A549 (cell line): ENCODE measurements around the gene THAP4. TPM values are rescaled to one million over a fixed set of nuclear protein-coding genes. Genes with fewer than 3 reads are reported as not detected.
A peak's percentile ranks its signal among the peaks of the same experiment; 100 is the strongest.

Experiments
- ATAC-seq, 2 experiments: fragments of 200-7000 bp in 1 of 2; fragments of >200 bp in 1 of 2; cut with Nextera tagmentation in 1 of 2; cut with Tn5 transposase in 1 of 2; 3 replicates each; pipeline versions ENCODE4 v1.8.0 to v1.9.1; 2018 to 2020; ENCODE audit warnings: mild to moderate bottlenecking in 1 of 2, moderate library complexity in 1 of 2
- CTCF ChIA-PET: fragments of 300-600 bp; sonication (Branson Sonifier 250); formaldehyde crosslinking; extraction: SDS; loops from one replicate; lab custom pipeline; 2021; ENCODE audit warnings: antibody characterized with exemption, inconsistent platforms; lab: Yijun Ruan, JAX
- POLR2A ChIA-PET: fragments of 350-600 bp; formaldehyde crosslinking; extraction: SDS; loops from one replicate; lab custom pipeline; 2021; ENCODE audit warnings: antibody characterized with exemption, inconsistent platforms; lab: Yijun Ruan, JAX
- DNase-seq, 2 experiments: peaks; one replicate each; pipeline versions ENCODE4 v3.0.0 to v3.0.0-alpha.2; 2011 to 2016; ENCODE audit warnings: low read depth in 1 of 2, low spot score in 1 of 2
- FAIRE-seq: peaks from 2 replicates; lab custom pipeline; 2011; peaks lifted over from hg19 to GRCh38; lab: Jason Lieb, UNC
- H3K27ac ChIP-seq, 2 experiments: fragments of >200 bp; sonication (Bioruptor Twin); formaldehyde crosslinking; 3 replicates each; pipeline ENCODE4 v1.5.1; 2016 to 2017
- H3K4me1 ChIP-seq: fragments of >200 bp; sonication (Bioruptor Twin); formaldehyde crosslinking; 3 replicates; pipeline ENCODE4 v1.6.1; 2016
- H3K4me2 ChIP-seq: fragments of >200 bp; sonication (Bioruptor Twin); formaldehyde crosslinking; 3 replicates; pipeline ENCODE4 v1.6.1; 2016
- H3K4me3 ChIP-seq: fragments of >200 bp; sonication (Bioruptor Twin); formaldehyde crosslinking; 3 replicates; pipeline ENCODE4 v1.5.1; 2016
- H3K9me3 ChIP-seq: fragments of >200 bp; sonication (Bioruptor Twin); formaldehyde crosslinking; 3 replicates; pipeline ENCODE4 v1.6.1; 2016
- BCL3 ChIP-seq: fragments of >200 bp; sonication (Bioruptor Twin); formaldehyde crosslinking; IDR thresholded peaks from 3 replicates; pipeline ENCODE4 v1.6.1; 2016
- BHLHE40 ChIP-seq: IDR thresholded peaks from 2 replicates; pipeline ENCODE4 v1.6.1; 2012; ENCODE audit warnings: low read depth, low read length, inconsistent platforms
- CEBPB ChIP-seq, 2 experiments: fragments of >200 bp in 1 of 2; sonication (Bioruptor Twin) in 1 of 2; formaldehyde crosslinking in 1 of 2; IDR thresholded peaks; 2 replicates each; pipeline ENCODE4 v1.6.1; 2012 to 2016
- E2F6 ChIP-seq: IDR thresholded peaks from 2 replicates; pipeline ENCODE4 v1.6.1; 2012; ENCODE audit warnings: low read depth, borderline replicate concordance
- EHF ChIP-seq: fragments of 250-450 bp; sonication (Bioruptor Pico); IDR thresholded peaks from 2 replicates; pipeline ENCODE4 v1.5.0; 2020; ENCODE audit warnings: mild to moderate bottlenecking
- ELK1 ChIP-seq: fragments of 150-350 bp; IDR thresholded peaks from 2 replicates; pipeline ENCODE4 v1.6.1; 2014; ENCODE audit warnings: low read depth, mild to moderate bottlenecking, low read length
- EP300 ChIP-seq, 2 experiments: fragments of >200 bp; sonication (Bioruptor Twin); formaldehyde crosslinking; IDR thresholded peaks; 2 replicates in 1 of 2; 3 replicates in 1 of 2; pipeline ENCODE4 v1.6.1; 2016 to 2017
- FOSL2 ChIP-seq, 2 experiments: fragments of 450-650 bp in 1 of 2; fragments of >200 bp in 1 of 2; sonication (Bioruptor Twin) in 1 of 2; formaldehyde crosslinking; IDR thresholded peaks; 2 replicates each; pipeline versions ENCODE4 v1.5.0 to v1.6.1; 2016 to 2020; ENCODE audit warnings: mild to moderate bottlenecking in 1 of 2, moderate library complexity in 1 of 2
- GATA3 ChIP-seq: IDR thresholded peaks from 2 replicates; pipeline ENCODE4 v1.6.1; 2012; ENCODE audit warnings: borderline replicate concordance
- HMGXB4 ChIP-seq: fragments of 250-450 bp; sonication (Bioruptor Pico); IDR thresholded peaks from 2 replicates; pipeline ENCODE4 v1.5.0; 2021; ENCODE audit warnings: mild to moderate bottlenecking, moderate library complexity, borderline replicate concordance
- HOXA7 ChIP-seq: fragments of 250-450 bp; sonication (Bioruptor Pico); IDR thresholded peaks from 2 replicates; pipeline ENCODE4 v1.5.0; 2020; ENCODE audit warnings: mild to moderate bottlenecking, moderate library complexity
- JUNB ChIP-seq: fragments of >200 bp; sonication (Bioruptor Twin); formaldehyde crosslinking; IDR thresholded peaks from 2 replicates; pipeline ENCODE4 v1.6.1; 2016
- KDM1A ChIP-seq: fragments of 200-600 bp; sonication (generic); IDR thresholded peaks from 2 replicates; pipeline ENCODE4 v1.6.1; 2016; ENCODE audit warnings: low read depth, mild to moderate bottlenecking
- MAFK ChIP-seq: fragments of 450-650 bp; IDR thresholded peaks from 2 replicates; pipeline ENCODE4 v1.6.1; 2014; ENCODE audit not compliant: partially characterized antibody
- NFE2L2 ChIP-seq: fragments of 150-350 bp; conservative IDR thresholded peaks from 2 replicates; pipeline ENCODE4 v1.6.1; 2014; ENCODE audit warnings: low read length
- NR3C1 ChIP-seq: fragments of >200 bp; sonication (Bioruptor Twin); formaldehyde crosslinking; IDR thresholded peaks from 3 replicates; pipeline ENCODE4 v1.6.1; 2017
- PBX3 ChIP-seq: IDR thresholded peaks from 2 replicates; pipeline ENCODE4 v1.6.1; 2012
- RAD21 ChIP-seq, 2 experiments: fragments of >200 bp in 1 of 2; sonication (Bioruptor Twin) in 1 of 2; formaldehyde crosslinking in 1 of 2; IDR thresholded peaks in 1 of 2; conservative IDR thresholded peaks in 1 of 2; 2 replicates in 1 of 2; 3 replicates in 1 of 2; pipeline ENCODE4 v1.6.1; 2012 to 2018; ENCODE audit warnings: inconsistent platforms in 1 of 2
- RCOR1 ChIP-seq: fragments of 150-350 bp; IDR thresholded peaks from 2 replicates; pipeline ENCODE4 v1.6.1; 2014; ENCODE audit warnings: antibody characterized with exemption, low read length, low read depth
- REST ChIP-seq: fragments of 200-600 bp; sonication (generic); IDR thresholded peaks from 2 replicates; pipeline ENCODE4 v1.6.1; 2016; ENCODE audit warnings: antibody characterized with exemption, mild to moderate bottlenecking, moderate library complexity
- RFX5 ChIP-seq: fragments of 450-650 bp; IDR thresholded peaks from 2 replicates; pipeline ENCODE4 v1.7.1; 2014; ENCODE audit warnings: antibody characterized with exemption, mild to moderate bottlenecking, moderate library complexity
- SMC3 ChIP-seq: fragments of >200 bp; sonication (Bioruptor Twin); formaldehyde crosslinking; IDR thresholded peaks from 3 replicates; pipeline ENCODE4 v1.6.1; 2018; ENCODE audit warnings: inconsistent platforms
- TFCP2L1 ChIP-seq: fragments of 250-450 bp; sonication (Bioruptor Pico); IDR thresholded peaks from 2 replicates; pipeline ENCODE4 v1.5.0; 2021; ENCODE audit warnings: mild to moderate bottlenecking
- TP53 ChIP-seq: fragments of 250-450 bp; sonication (Bioruptor Pico); IDR thresholded peaks from 2 replicates; pipeline ENCODE4 v1.5.0; 2021; ENCODE audit warnings: mild to moderate bottlenecking, moderate library complexity
- ZC3H11A ChIP-seq: fragments of 450-650 bp; IDR thresholded peaks from 2 replicates; pipeline ENCODE4 v1.6.1; 2014; ENCODE audit warnings: antibody characterized with exemption, mild to moderate bottlenecking
- ZFP36 ChIP-seq: fragments of 450-650 bp; IDR thresholded peaks from 2 replicates; pipeline ENCODE4 v1.6.1; 2014; ENCODE audit warnings: borderline replicate concordance; ENCODE audit not compliant: partially characterized antibody
- WGBS: methylation state at CpG from one replicate; pipeline ENCODE4 v1.1.6; 2017; ENCODE audit errors: missing lambda C conversion rate; 5-methylcytosine and 5-hydroxymethylcytosine counted together
- polyA plus RNA-seq, 4 experiments: library from polyadenylated mRNA; depleted of rRNA in 3 of 4; stranded (reverse); fragments of >200 nt; fragmentation: RNase III in 1 of 4; extraction: RNeasy Plus Mini Kit Qiagen cat#74134 plus additional on column Dnase treatment in 1 of 4; gene quantifications; 2 replicates in 3 of 4; 3 replicates in 1 of 4; pipeline ENCODE4 v1.2.3, GENCODE V29; 2011 to 2017

Gene THAP4
- polyA plus RNA-seq, 2 of the 4 experiments (the other 2 are of a cell fraction): 36.1 to 51.0 TPM

GRCh38 chr2:241560883-241561474 is 76.0 kb downstream of the THAP4 start:
- DNase-seq (no peak), ATAC-seq (no peak), FAIRE-seq (no peak)
- Histone ChIP-seq H3K27ac (no peak overlapping the region), H3K4me2 (peak overlapping the region; percentile 99; the same call in 1 of the 3 replicates), H3K4me1 (peaks cover 15% of the 10 kb centered on the region), H3K4me3 (no peak overlapping the region), H3K9me3 (peaks cover 14% of the 10 kb centered on the region)
- POLR2A ChIA-PET: no interaction called here
- WGBS: 79% methylated on average over 9 of the region's 19 CpGs
- CTCF ChIA-PET: no interaction called here
- TF ChIP-seq PBX3: no peak
- TF ChIP-seq KDM1A: no peak
- no peak for TF ChIP-seq FOSL2 (IDR thresholded peaks at IDR 0.05)
- no peak for TF ChIP-seq FOSL2 (CRISPR knock-in tag; IDR thresholded peaks at IDR 0.05)
- TF ChIP-seq SMC3: no peak
- TF ChIP-seq ZC3H11A: no peak
- no peak for TF ChIP-seq ZFP36
- TF ChIP-seq JUNB: no peak
- TF ChIP-seq BCL3: no peak
- no peak for TF ChIP-seq HMGXB4 (CRISPR knock-in tag)
- no peak for TF ChIP-seq MAFK
- TF ChIP-seq TP53 (CRISPR knock-in tag): no peak
- no peak for TF ChIP-seq EP300 (IDR thresholded peaks at IDR 0.05)
- no peak for TF ChIP-seq NFE2L2

GRCh38 chr2:241560162-241560882 is 76.6 kb downstream of the THAP4 start:
- 90% methylated on average over 16 of the region's 18 CpGs for WGBS
- H3K9me3 ChIP-seq: peaks cover 14% of the 10 kb centered on the region
- peak overlapping the region; percentile 99 for H3K4me2 ChIP-seq
- peak overlapping the region in 1 of 2 experiments; percentile 92; a peak in 3 of 6 replicates for H3K27ac ChIP-seq
- H3K4me3 ChIP-seq: peak overlapping the region; percentile 91
- ATAC-seq (peak in 1 of 2 experiments; percentile 3; a peak in 2 of 6 replicates), FAIRE-seq (no peak), DNase-seq (no peak)
- peaks cover 15% of the 10 kb centered on the region for H3K4me1 ChIP-seq
- TF ChIP-seq REST (no peak), E2F6 (no peak), ELK1 (no peak), BHLHE40 (no peak), TFCP2L1 (CRISPR knock-in tag) (no peak), NFE2L2 (no peak), RFX5 (no peak), HOXA7 (CRISPR knock-in tag) (no peak), RAD21 (conservative IDR thresholded peaks at IDR 0.05 in 1 of 2, IDR thresholded peaks at IDR 0.05 in 1 of 2) (no peak), NR3C1 (no peak), SMC3 (no peak), CEBPB (IDR thresholded peaks at IDR 0.05) (no peak), EHF (no peak), RCOR1 (no peak), GATA3 (no peak)
- ChIA-PET CTCF (interaction anchor here (1.0 kb wide), 1 partner anchor 38 kb away, joined by 3 read pairs; no protein-coding TSS in a partner anchor), POLR2A (no interaction called here)
